ENCODE measurements around the gene SOX14.

Gene SOX14

GRCh38 chr3:137764001-137764433, at the start of gene SOX14:
SOX14 (plus strand) TSS chr3:137764315; CDS start chr3:137764785, 470 bp downstream.
- no peak for DNase-seq

GRCh38 chr3:137714551-137714950, 49.6 kb upstream of the SOX14 start:
- no peak for DNase-seq

- DNase-seq, result no peak
Observed at GRCh38 chr3:137724240-137724639, 39.9 kb upstream of the SOX14 start.

GRCh38 chr3:137737208-137737607, 26.9 kb upstream of the SOX14 start:
- no peak for DNase-seq

GRCh38 chr3:137738710-137739109, 25.4 kb upstream of the SOX14 start:
- DNase-seq, result peak; percentile 46

GRCh38 chr3:137743608-137744007, 20.5 kb upstream of the SOX14 start:
- DNase-seq, result no peak

GRCh38 chr3:137746808-137747207, 17.3 kb upstream of the SOX14 start:
- no peak for DNase-seq

GRCh38 chr3:137759505-137759904, 4.6 kb upstream of the SOX14 start:
- no peak for DNase-seq

GRCh38 chr3:137760341-137761098, 3.6 kb upstream of the SOX14 start:
- no peak for DNase-seq

GRCh38 chr3:137761099-137761562, 3.0 kb upstream of the SOX14 start:
- DNase-seq, result no peak

- no peak for DNase-seq
Observed at GRCh38 chr3:137761563-137762503, 2.3 kb upstream of the SOX14 start.

- DNase-seq, result no peak
Observed at GRCh38 chr3:137762674-137763593, 1.2 kb upstream of the SOX14 start.

GRCh38 chr3:137763594-137763938, 549 bp upstream of the SOX14 start:
- no peak for DNase-seq

GRCh38 chr3:137764563-137765309, 621 bp downstream of the SOX14 start:
- no peak for DNase-seq

GRCh38 chr3:137765310-137766033, 1.4 kb downstream of the SOX14 start:
- DNase-seq, result no peak

- DNase-seq, result no peak
Observed at GRCh38 chr3:137766041-137766875, 2.1 kb downstream of the SOX14 start.

GRCh38 chr3:137766876-137767537, 2.9 kb downstream of the SOX14 start:
- no peak for DNase-seq

- DNase-seq, result no peak
Observed at GRCh38 chr3:137767538-137768360, 3.6 kb downstream of the SOX14 start.
